GM11168 (cell line): ENCODE measurements around the gene ATRNL1.

Source experiments
- in situ Hi-C: fragments of 300-500 bp; cut with MboI; formaldehyde crosslinking; loops from one replicate; pipeline ENCODE4 v1.12.0; 2022; ENCODE audit warnings: low sequenced_read_pairs; ENCODE audit not compliant: unreplicated experiment

The ATRNL1 gene

GRCh38 chr10:115093286-115093775, at the start of gene ATRNL1:
ATRNL1 (plus strand) TSS chr10:115093365; CDS start chr10:115093751, 386 bp downstream.
- in situ Hi-C loops, result no loop called here

- in situ Hi-C loops, result no loop called here
Measured at GRCh38 chr10:115043719-115044118, 49.4 kb upstream of the ATRNL1 start.

GRCh38 chr10:115044891-115045290, 48.3 kb upstream of the ATRNL1 start:
- in situ Hi-C loops, result no loop called here

GRCh38 chr10:115045499-115045898, 47.7 kb upstream of the ATRNL1 start:
- in situ Hi-C loops, result no loop called here

GRCh38 chr10:115046686-115047236, 46.4 kb upstream of the ATRNL1 start:
- in situ Hi-C loops, result no loop called here

- in situ Hi-C loops, result no loop called here
Measured at GRCh38 chr10:115047705-115048104, 45.5 kb upstream of the ATRNL1 start.

- in situ Hi-C loops, result no loop called here
Measured at GRCh38 chr10:115049318-115049717, 43.8 kb upstream of the ATRNL1 start.

GRCh38 chr10:115049960-115050359, 43.2 kb upstream of the ATRNL1 start:
- in situ Hi-C loops, result no loop called here

GRCh38 chr10:115050375-115051010, 42.7 kb upstream of the ATRNL1 start:
- in situ Hi-C loops, result no loop called here

- in situ Hi-C loops, result no loop called here
Measured at GRCh38 chr10:115051216-115051615, 41.9 kb upstream of the ATRNL1 start.

- in situ Hi-C loops, result no loop called here
Measured at GRCh38 chr10:115052226-115052625, 40.9 kb upstream of the ATRNL1 start.

GRCh38 chr10:115052728-115053127, 40.4 kb upstream of the ATRNL1 start:
- in situ Hi-C loops, result no loop called here

GRCh38 chr10:115056186-115056585, 37.0 kb upstream of the ATRNL1 start:
- in situ Hi-C loops, result no loop called here

GRCh38 chr10:115059301-115059898, 33.8 kb upstream of the ATRNL1 start:
- in situ Hi-C loops, result no loop called here

- in situ Hi-C loops, result no loop called here
Measured at GRCh38 chr10:115063701-115064658, 29.2 kb upstream of the ATRNL1 start.

GRCh38 chr10:115065801-115066200, 27.4 kb upstream of the ATRNL1 start:
- in situ Hi-C loops, result no loop called here

- in situ Hi-C loops, result no loop called here
Measured at GRCh38 chr10:115066528-115066927, 26.6 kb upstream of the ATRNL1 start.

GRCh38 chr10:115073796-115074195, 19.4 kb upstream of the ATRNL1 start:
- in situ Hi-C loops, result no loop called here

GRCh38 chr10:115082506-115082905, 10.7 kb upstream of the ATRNL1 start:
- in situ Hi-C loops, result no loop called here

GRCh38 chr10:115084277-115084850, 8.8 kb upstream of the ATRNL1 start:
- in situ Hi-C loops, result no loop called here
